GM18907 (cell line): ENCODE results near the gene DCANP1.

ENCODE experiments used
- ATAC-seq: cut with Tn5 transposase; IDR thresholded peaks from one replicate; pipeline ENCODE4 v1.9.1; 2021; ENCODE audit warnings: mild to moderate bottlenecking, moderate library complexity; ENCODE audit not compliant: unreplicated experiment

The DCANP1 gene

GRCh38 chr5:135426102-135427082 is 20.8 kb downstream of the DCANP1 start:
- ATAC-seq = peak; percentile 87

- no peak for ATAC-seq
These were observed 21.5 kb downstream of the DCANP1 start for GRCh38 chr5:135425641-135426040.

DNA sequence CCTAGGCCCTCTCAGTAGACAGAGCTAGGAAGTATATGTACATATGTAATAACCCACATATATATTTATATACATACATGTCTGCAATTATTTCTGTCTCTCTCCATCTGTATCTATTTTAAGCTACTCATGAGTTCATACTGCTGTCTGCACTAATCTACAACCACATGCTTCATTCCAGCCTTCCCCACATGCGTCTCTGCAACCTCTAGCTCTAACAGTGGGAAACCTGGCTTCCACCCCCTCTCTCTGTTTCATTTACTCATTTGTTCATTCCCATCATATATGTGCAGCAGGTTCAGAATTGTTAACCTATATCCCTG is 23.3 kb downstream of the DCANP1 start:
- ATAC-seq = no peak

DNA sequence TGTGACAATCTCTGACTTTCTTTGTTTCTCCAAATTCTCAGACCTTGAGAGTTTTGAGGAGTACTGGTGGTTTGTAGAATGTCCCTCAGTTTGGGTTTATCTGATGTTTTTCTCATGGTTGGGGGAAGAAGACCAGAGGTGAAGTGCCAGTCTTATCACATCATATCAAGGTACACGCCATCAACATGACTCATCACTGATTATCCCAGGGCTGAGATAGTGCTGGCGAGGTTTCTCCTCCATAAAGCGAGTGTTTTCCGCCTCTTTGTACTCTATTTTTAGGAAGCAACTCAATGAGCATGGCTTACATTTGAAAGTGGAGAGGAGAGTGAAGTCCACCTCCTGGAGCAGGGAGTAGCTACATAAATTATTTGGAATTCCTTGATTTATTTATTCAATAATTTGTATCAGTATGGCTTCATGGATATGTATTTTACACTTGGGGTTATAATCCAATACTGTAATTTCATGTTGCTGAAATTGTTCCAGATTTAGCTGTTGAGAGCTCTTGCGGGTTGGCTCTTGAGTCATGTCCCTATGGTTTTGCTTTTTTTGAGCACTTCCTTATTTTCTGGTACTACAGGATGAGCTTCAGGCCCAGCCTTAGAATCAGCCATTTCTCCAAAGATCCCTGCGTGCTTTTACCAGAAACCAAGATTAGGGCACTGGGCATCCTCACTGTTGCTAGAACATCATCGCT is 23.9 kb downstream of the DCANP1 start:
- ATAC-seq = no peak

DNA sequence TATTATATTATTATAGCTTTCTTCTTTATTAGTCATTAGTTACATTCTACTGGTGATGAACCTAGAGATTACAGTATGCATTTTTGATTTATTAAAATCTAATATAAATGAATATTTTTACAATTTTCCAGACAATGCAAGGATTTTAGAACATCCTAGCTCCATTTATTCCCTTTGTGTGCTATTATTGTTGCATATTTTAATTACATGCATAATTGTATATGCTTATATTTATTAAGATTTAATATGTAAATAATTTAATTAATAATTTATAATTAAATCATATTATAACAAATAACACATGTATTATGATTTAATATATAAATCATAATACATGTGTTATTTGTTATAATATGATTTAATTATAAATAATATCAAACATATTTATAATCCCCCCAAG is 24.7 kb downstream of the DCANP1 start:
- no peak for ATAC-seq

DNA sequence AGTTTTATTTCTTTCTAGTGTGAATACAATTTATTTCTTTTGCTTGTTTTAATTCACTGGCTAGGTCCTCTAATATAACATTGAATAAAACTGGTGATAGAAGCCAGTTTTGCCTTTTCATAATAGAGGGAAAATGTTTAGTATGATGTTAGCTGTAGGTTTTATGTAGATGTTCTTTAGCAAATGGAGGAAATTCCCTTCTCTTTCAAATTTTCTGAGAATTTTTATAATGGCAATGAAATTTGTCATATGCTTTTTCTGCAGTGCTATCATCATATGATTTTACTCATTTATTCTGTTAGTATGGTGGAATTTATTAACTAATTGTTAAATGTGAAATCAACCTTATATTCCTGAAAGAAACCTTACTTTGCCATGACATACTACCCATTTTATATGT is 30.1 kb downstream of the DCANP1 start:
- no peak for ATAC-seq

DNA sequence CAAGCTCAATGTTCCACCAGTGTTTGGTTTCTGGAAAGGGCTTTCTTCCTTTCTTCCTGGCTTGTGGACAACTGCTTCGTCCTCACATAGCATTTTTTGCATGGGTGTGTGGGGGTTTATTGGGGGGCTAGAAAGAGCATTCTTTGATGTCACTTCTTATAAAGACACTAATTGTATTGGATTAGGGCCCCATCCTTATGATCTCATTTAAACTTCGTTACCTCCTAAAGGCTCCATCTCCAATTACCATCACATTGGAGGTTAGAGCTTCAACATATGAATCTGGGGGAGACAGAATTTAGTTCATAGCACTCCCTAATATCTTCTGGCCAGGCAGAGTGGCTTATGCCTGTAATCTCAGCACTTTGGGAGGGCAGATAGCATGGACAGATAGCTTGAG is 42.1 kb downstream of the DCANP1 start:
- no peak for ATAC-seq

GRCh38 chr5:135402031-135402430 is 45.1 kb downstream of the DCANP1 start:
- no peak for ATAC-seq

DNA sequence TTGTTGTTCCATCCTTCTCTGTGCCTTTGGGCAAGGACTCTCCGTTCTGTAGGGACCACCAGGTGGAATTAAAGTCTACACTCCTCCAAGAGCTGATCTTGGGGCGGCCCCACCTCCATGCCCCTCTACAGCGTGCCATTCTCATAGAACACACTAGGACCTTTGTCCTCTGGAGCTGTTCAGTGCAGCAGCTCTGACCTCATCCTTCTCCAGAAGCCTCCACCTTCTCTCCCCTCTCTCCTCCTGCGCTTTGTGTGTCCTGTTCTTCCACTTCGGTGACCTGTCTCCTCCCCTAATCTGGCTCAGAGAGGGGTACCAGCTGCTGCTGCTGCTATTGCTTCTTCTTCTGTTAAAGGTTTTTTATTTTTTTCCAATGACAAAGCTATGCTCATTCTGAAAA is 46.3 kb downstream of the DCANP1 start:
- ATAC-seq = no peak

DNA sequence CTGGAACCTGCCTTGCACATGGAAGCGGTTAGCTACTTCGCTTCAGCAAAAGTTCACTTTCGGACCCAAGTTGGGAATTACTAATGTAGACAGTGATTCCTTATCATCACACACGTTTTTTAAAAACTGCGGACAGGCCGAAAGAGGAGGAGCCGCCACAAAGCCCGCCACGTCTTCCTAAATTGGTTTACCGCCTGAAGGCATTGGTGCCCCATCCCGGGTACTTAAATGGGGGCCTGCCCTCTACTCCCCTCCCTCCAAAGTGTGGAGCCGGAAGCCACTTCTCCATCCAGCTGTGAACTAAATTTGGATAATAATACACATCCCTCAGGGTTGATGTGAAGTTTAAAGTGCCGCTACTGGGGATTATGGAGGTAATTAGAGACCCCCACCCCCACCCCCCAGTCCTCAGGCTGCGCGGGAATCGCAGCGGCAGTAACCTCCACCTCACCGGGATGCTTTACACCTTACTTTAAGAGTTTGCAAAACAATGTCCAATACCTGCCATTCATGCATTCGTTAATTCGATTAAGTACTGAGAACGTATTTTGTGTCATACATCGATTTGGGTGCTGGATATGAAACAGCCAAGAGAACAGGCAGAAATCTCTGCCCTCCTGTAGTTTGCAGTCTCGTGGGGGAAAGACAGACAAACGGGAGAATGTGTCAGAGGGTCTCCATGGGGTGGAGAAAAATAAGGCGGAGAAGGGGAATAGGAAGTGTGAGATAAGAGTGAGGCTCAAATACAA is 47.2 kb downstream of the DCANP1 start:
- no peak for ATAC-seq

DNA sequence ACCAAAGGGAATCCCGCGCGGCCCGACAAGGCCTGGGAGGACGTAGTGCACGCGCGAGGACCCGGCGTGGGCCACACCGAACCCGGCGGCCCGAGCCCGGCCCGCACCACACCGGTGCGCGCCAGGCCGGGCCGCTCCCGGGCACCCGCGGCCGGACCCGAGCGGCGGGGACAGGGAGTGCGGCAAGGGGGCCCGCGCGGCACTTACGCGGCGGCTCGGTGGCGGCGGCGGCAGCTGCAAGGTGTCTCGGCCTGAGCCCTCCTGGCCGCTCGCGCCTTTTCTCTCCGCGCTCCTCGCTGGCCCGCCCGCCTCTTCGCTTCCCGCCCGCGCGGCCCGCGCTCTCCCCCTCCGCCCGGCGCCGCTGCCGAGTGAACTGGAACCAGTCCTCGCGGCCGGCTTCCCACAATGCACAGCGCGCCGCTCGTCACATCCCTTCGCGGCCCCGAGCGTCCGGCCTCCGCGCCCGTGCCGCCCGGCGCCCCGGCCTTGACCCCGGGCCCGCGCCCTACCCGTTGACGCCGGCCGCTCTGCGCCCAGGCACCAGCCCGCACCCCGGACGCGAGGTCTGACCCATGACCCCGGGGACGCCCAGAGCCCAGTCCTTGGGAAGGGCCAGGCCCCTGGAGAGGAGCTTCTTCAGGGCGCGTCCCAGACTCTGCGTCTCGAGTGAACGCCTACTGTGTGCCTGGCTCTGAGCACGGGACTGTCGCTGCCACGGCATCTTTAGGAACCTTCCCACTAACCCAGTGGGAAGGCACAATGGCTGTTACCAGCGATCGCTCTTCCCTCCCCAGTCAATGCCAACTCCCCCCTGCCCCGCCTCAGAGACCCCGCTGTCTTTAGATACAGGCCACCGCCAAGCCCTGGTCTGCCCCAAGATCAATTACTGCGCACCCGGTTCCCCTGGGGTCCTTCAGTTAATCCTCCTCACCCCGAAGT is 48.0 kb downstream of the DCANP1 start, which contains the start of gene MACROH2A1:
Gene MACROH2A1 (minus strand): TSS at position 377 of the 939 bp plus-strand sequence. CDS start 10,138 bp downstream, outside the sequence.
- peak; percentile 85 for ATAC-seq

DNA sequence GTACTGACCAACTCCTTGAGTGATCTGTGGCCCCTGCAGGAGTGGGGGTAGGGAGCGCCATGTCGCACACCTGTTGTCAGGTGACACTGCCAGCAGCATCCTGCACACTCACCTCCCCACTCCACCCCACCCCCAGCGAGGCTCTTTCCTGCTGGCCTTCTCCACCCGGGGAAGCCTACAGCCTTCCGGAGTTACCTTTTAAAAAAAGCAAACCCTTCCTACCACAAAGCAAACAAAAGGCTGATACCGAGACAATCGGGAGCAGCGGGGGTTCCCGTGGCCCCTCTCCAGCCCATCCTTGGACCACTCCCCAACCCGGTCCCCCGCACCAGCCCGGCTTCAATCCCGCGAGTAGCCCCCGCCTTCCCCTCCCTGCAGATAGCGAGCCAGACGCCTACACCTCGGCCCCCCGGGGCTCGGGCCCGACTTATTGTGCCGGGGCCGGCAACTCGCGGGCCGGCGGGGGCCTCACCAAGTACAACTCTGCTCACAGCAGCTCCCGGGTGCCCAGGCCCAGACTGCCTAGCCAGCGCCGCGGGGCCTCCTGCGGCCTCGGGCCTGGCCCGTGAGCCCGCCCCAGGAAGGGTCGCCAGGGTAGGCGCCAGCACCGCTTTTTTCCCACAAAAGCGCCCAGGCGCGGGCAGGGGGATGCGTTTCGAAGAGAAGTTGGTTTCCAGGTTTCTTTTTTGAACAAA is 48.8 kb downstream of the DCANP1 start:
- peak; percentile 37 for ATAC-seq

GRCh38 chr5:135397084-135397483 is 50.1 kb downstream of the DCANP1 start:
- no peak for ATAC-seq

- ATAC-seq = no peak
These were observed 50.6 kb downstream of the DCANP1 start for GRCh38 chr5:135396459-135397055.

DNA sequence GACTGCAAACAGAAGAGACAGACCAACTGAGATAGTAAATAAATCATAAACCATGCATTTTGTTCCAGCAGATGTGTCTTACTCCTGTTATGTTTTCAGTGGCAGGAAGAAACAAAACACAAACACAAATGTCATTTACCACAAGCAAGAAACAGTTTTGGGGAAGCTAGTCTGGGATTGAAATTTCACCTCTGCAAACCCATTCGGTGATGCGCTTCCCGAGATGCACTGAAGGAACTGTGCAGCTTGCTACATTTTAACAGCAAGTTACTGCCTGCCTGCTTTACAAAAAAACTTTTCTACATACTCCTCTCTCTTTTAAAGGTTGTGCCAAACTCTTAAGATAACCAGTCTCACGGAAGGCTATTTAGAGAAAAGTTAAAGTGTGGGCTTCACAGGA is 51.3 kb downstream of the DCANP1 start:
- ATAC-seq = no peak

DNA sequence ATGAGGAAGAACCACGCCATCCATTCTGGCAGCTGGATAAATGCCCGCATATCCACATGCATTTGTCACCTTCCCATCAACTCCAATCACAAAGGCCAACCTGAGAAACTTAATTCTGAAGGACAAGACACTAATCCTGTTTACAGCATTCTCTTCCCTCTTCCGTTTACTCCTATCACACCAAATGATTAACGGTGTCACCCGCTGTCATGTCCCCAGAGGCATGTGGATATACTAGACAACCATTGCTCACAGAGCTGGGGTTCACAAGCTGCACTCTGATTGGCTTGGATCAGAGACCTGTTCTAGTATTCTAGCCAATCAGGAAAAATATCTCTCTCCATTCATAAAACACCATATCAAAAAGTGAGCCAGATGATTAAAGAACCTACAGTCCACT is 51.7 kb downstream of the DCANP1 start:
- no peak for ATAC-seq
